Smooth muscle cell (in vitro differentiated cells): ENCODE results near the gene KSR1. TPM values are rescaled to one million over a fixed set of nuclear protein-coding genes. Genes with fewer than 3 reads are reported as not detected.
A peak's percentile ranks its signal among the peaks of the same experiment; 100 is the strongest.

ENCODE experiments used
- DNase-seq: peaks from one replicate; lab custom pipeline; 2025; ENCODE audit not compliant: unreplicated experiment; lab: John Stamatoyannopoulos, UW
- H2AFZ ChIP-seq: fragments of 200-600 bp; sonication (generic); 2 replicates; pipeline ENCODE4 v1.6.0; 2016; ENCODE audit warnings: antibody characterized with exemption, low read depth, mild to moderate bottlenecking
- H3F3A ChIP-seq: fragments of 200-600 bp; sonication (generic); 2 replicates; pipeline ENCODE4 v1.6.0; 2017; ENCODE audit warnings: antibody characterized with exemption, low read depth
- H3K27ac ChIP-seq: fragments of 200-600 bp; sonication (generic); 2 replicates; pipeline ENCODE4 v1.5.1; 2016; ENCODE audit warnings: low read depth, mild to moderate bottlenecking
- H3K27me3 ChIP-seq: fragments of 200-600 bp; sonication (generic); 2 replicates; pipeline ENCODE4 v1.6.1; 2016; ENCODE audit warnings: low read depth, mild to moderate bottlenecking
- H3K36me3 ChIP-seq: fragments of 200-600 bp; sonication (generic); 2 replicates; pipeline ENCODE4 v1.5.1; 2016; ENCODE audit warnings: low read depth
- H3K4me1 ChIP-seq: fragments of 200-600 bp; sonication (generic); 2 replicates; pipeline ENCODE4 v1.5.1; 2016; ENCODE audit warnings: low read depth
- H3K4me2 ChIP-seq: fragments of 200-600 bp; sonication (generic); 2 replicates; pipeline ENCODE4 v1.6.0; 2016; ENCODE audit warnings: mild to moderate bottlenecking
- H3K4me3 ChIP-seq: fragments of 200-600 bp; sonication (generic); 2 replicates; pipeline ENCODE4 v1.5.1; 2016; ENCODE audit warnings: mild to moderate bottlenecking
- H3K79me2 ChIP-seq: fragments of 200-600 bp; sonication (generic); 2 replicates; pipeline ENCODE4 v1.6.0; 2016; ENCODE audit warnings: low read depth, mild to moderate bottlenecking
- H3K9ac ChIP-seq: fragments of 200-600 bp; sonication (generic); 2 replicates; pipeline ENCODE4 v1.6.0; 2016; ENCODE audit warnings: low read depth
- H3K9me3 ChIP-seq: fragments of 200-600 bp; sonication (generic); replicated peaks from 2 replicates; pipeline ENCODE4 v1.5.1; 2016; ENCODE audit warnings: low read depth
- H4K20me1 ChIP-seq: fragments of 200-600 bp; sonication (generic); 2 replicates; pipeline ENCODE4 v1.6.0; 2016; ENCODE audit warnings: low read depth
- CTCF ChIP-seq: fragments of 200-600 bp; sonication (generic); IDR thresholded peaks from 2 replicates; pipeline ENCODE4 v1.5.1; 2017; ENCODE audit warnings: borderline replicate concordance, mild to moderate bottlenecking, antibody characterized with exemption; ENCODE audit not compliant: insufficient read depth, poor library complexity, severe bottlenecking
- WGBS: methylation state at CpG from one replicate; pipeline ENCODE4 v1.1.7; 2016; ENCODE audit warnings: low lambda C conversion rate; 5-methylcytosine and 5-hydroxymethylcytosine counted together
- polyA plus RNA-seq: library from polyadenylated mRNA; unstranded; fragments of >200 nt; fragmentation: Nextera tagmentation; extraction: Ambion mirVana; gene quantifications from 2 replicates; pipeline ENCODE4 v1.2.1, GENCODE V29; 2016
- total RNA-seq: library from RNA; depleted of rRNA; stranded (reverse); fragments of >200 nt; gene quantifications from 2 replicates; pipeline ENCODE4 v1.2.3, GENCODE V29; 2014

The KSR1 gene
- total and polyA plus RNA-seq, 2 experiments from 2014 or later = 40.4 to 65.1 TPM

GRCh38 chr17:27585153-27585681 lies 129.0 kb downstream of the KSR1 start:
- Histone ChIP-seq H3K9ac (peak overlapping the region; percentile 93), H3K27ac (peak overlapping the region; percentile 99), H3K27me3 (no peaks in the 10 kb centered on the region), H3K4me1 (peaks cover 5% of the 10 kb centered on the region), H3K4me2 (peak overlapping the region; percentile 50), H3F3A (peaks cover 40% of the 10 kb centered on the region), H4K20me1 (no peaks in the 10 kb centered on the region), H3K9me3 (no peaks in the 10 kb centered on the region), H3K4me3 (no peak overlapping the region), H3K36me3 (peaks cover 6% of the 10 kb centered on the region), H2AFZ (no peak overlapping the region), H3K79me2 (peaks cover 26% of the 10 kb centered on the region)
- 33% methylated on average over 9 of the region's 9 CpGs for WGBS
- no peak for DNase-seq
- no peak for TF ChIP-seq CTCF

GRCh38 chr17:27585792-27586191 lies 129.5 kb downstream of the KSR1 start:
- Histone ChIP-seq H3K4me2 (peak overlapping the region; percentile 50), H3K36me3 (peaks cover 6% of the 10 kb centered on the region), H3F3A (peaks cover 37% of the 10 kb centered on the region), H4K20me1 (no peaks in the 10 kb centered on the region), H3K9me3 (no peaks in the 10 kb centered on the region), H2AFZ (no peak overlapping the region), H3K9ac (peak overlapping the region; percentile 93), H3K4me1 (peaks cover 5% of the 10 kb centered on the region), H3K79me2 (peaks cover 21% of the 10 kb centered on the region), H3K27ac (peak overlapping the region; percentile 99), H3K4me3 (no peak overlapping the region), H3K27me3 (no peaks in the 10 kb centered on the region)
- WGBS = 65% methylated on average over 5 of the region's 5 CpGs
- DNase-seq = no peak
- no peak for TF ChIP-seq CTCF

GRCh38 chr17:27586203-27586721 lies 130.0 kb downstream of the KSR1 start:
- Histone ChIP-seq H3K4me1 (peaks cover 5% of the 10 kb centered on the region), H2AFZ (no peak overlapping the region), H3K27me3 (no peaks in the 10 kb centered on the region), H3K9me3 (no peaks in the 10 kb centered on the region), H3F3A (peaks cover 35% of the 10 kb centered on the region), H3K79me2 (peaks cover 16% of the 10 kb centered on the region), H3K4me2 (peak overlapping the region; percentile 50), H3K4me3 (no peak overlapping the region), H3K27ac (peak overlapping the region; percentile 99), H4K20me1 (no peaks in the 10 kb centered on the region), H3K36me3 (peaks cover 6% of the 10 kb centered on the region), H3K9ac (peak overlapping the region; percentile 93)
- DNase-seq = peak; percentile 34
- 9% methylated on average over 8 of the region's 8 CpGs for WGBS
- TF ChIP-seq CTCF = no peak

GRCh38 chr17:27588354-27588753 lies 132.1 kb downstream of the KSR1 start:
- H3K4me1 ChIP-seq = peaks cover 5% of the 10 kb centered on the region
- DNase-seq = no peak
- H3K27me3 ChIP-seq = no peaks in the 10 kb centered on the region
- no peak overlapping the region for H3K4me3 ChIP-seq
- H3K9me3 ChIP-seq = no peaks in the 10 kb centered on the region
- H3K4me2 ChIP-seq = no peak overlapping the region
- H3K79me2 ChIP-seq = peaks cover 13% of the 10 kb centered on the region
- 96% methylated on average over 14 of the region's 15 CpGs for WGBS
- TF ChIP-seq CTCF = no peak
- H4K20me1 ChIP-seq = no peaks in the 10 kb centered on the region
- peaks cover 14% of the 10 kb centered on the region for H3K36me3 ChIP-seq
- H3F3A ChIP-seq = peaks cover 35% of the 10 kb centered on the region
- H2AFZ ChIP-seq = no peak overlapping the region
- H3K27ac ChIP-seq = peak overlapping the region; percentile 12
- no peak overlapping the region for H3K9ac ChIP-seq
